AG04450 (cell line): ENCODE results near the gene PLA2G2E. TPM values are rescaled to one million over a fixed set of nuclear protein-coding genes. Genes with fewer than 3 reads are reported as not detected.

ENCODE experiments used
- CTCF ChIA-PET: fragments of 300-600, 350-600 bp; formaldehyde crosslinking; extraction: SDS; loops from one replicate; lab custom pipeline; 2022; ENCODE audit warnings: antibody characterized with exemption, inconsistent platforms; lab: Charles Lee
- POLR2A ChIA-PET: fragments of 350-600 bp; formaldehyde crosslinking; extraction: SDS; loops from one replicate; lab custom pipeline; 2021; ENCODE audit warnings: antibody characterized with exemption, inconsistent platforms; lab: Yijun Ruan, JAX
- DNase-seq: peaks from one replicate; pipeline ENCODE4 v3.0.0-alpha.2; 2011; ENCODE audit warnings: low read depth, low spot score
- H3K27ac ChIP-seq: one replicate; pipeline ENCODE4 v1.5.1; 2012; ENCODE audit warnings: low read depth, low read length, control low read depth
- H3K27me3 ChIP-seq: one replicate; pipeline ENCODE4 v1.6.0; 2012; ENCODE audit warnings: low read length; ENCODE audit not compliant: control insufficient read depth, insufficient read depth
- H3K4me3 ChIP-seq: 2 replicates; pipeline ENCODE4 v1.5.1; 2011; ENCODE audit warnings: mild to moderate bottlenecking, low read depth, low read length, control low read depth
- H3K9me3 ChIP-seq: 2 replicates; pipeline ENCODE4 v1.5.1; 2012; ENCODE audit warnings: low read length; ENCODE audit not compliant: control insufficient read depth, insufficient read depth
- CTCF ChIP-seq: IDR thresholded peaks from 2 replicates; pipeline ENCODE4 v1.5.1; 2011; ENCODE audit warnings: low read depth, low read length, control low read depth, inconsistent platforms
- polyA plus RNA-seq: library from polyadenylated mRNA; depleted of rRNA; stranded (reverse); fragments of >200 nt; gene quantifications from 2 replicates; pipeline ENCODE4 v1.2.3, GENCODE V29; 2011

Gene PLA2G2E
- polyA plus RNA-seq, 1 experiment, result not detected

GRCh38 chr1:19901653-19902052 lies 21.8 kb downstream of the PLA2G2E start:
- no peak for TF ChIP-seq CTCF
- Histone ChIP-seq H3K27me3 (no peaks in the 10 kb centered on the region), H3K9me3 (no peaks in the 10 kb centered on the region), H3K27ac (no peak overlapping the region), H3K4me3 (no peak overlapping the region)
- ChIA-PET CTCF (interaction anchor here (1.0 to 2.5 kb wide), 2 partner anchors 11 to 16 kb away, joined by 3 to 10 read pairs; no protein-coding TSS in a partner anchor), POLR2A (no interaction called here)
- DNase-seq, result no peak

- no peaks in the 10 kb centered on the region for H3K9me3 ChIP-seq
- DNase-seq, result no peak
- no peak overlapping the region for H3K27ac ChIP-seq
- CTCF ChIA-PET, result interaction anchor here (1.4 to 3.4 kb wide), 2 partner anchors 12 to 24 kb away, joined by 4 to 15 read pairs; partner anchors contain the start of gene OTUD3
- no peak for TF ChIP-seq CTCF
- POLR2A ChIA-PET, result interaction anchor here (0.6 kb wide), 1 partner anchor 180 kb away, joined by 3 read pairs; no protein-coding TSS in a partner anchor
- no peak overlapping the region for H3K4me3 ChIP-seq
- no peaks in the 10 kb centered on the region for H3K27me3 ChIP-seq
Observed at GRCh38 chr1:19894218-19894617, 29.2 kb downstream of the PLA2G2E start.

GRCh38 chr1:19893687-19894086 lies 29.7 kb downstream of the PLA2G2E start:
- Histone ChIP-seq H3K4me3 (no peak overlapping the region), H3K27me3 (no peaks in the 10 kb centered on the region), H3K9me3 (no peaks in the 10 kb centered on the region), H3K27ac (no peak overlapping the region)
- no peak for DNase-seq
- POLR2A ChIA-PET, result no interaction called here
- CTCF ChIA-PET, result interaction anchor here (1.4 to 3.4 kb wide), 2 partner anchors 11 to 24 kb away, joined by 4 to 15 read pairs; partner anchors contain the start of gene OTUD3
- TF ChIP-seq CTCF, result no peak

- H3K27ac ChIP-seq, result no peak overlapping the region
- H3K27me3 ChIP-seq, result no peaks in the 10 kb centered on the region
- H3K4me3 ChIP-seq, result no peak overlapping the region
- ChIA-PET POLR2A (interaction anchor here (1.0 kb wide), 1 partner anchor 11 kb away, joined by 3 read pairs; the partner anchor contains the start of gene OTUD3), CTCF (interaction anchor here (3.4 kb wide), 1 partner anchor 10 kb away, joined by 15 read pairs; the partner anchor contains the start of gene OTUD3)
- TF ChIP-seq CTCF, result peak; percentile 15; the same call in 1 of the 2 replicates
- no peak for DNase-seq
- no peaks in the 10 kb centered on the region for H3K9me3 ChIP-seq
Observed at GRCh38 chr1:19892628-19893168, 30.7 kb downstream of the PLA2G2E start.

GRCh38 chr1:19892129-19892528 lies 31.3 kb downstream of the PLA2G2E start:
- no peak for TF ChIP-seq CTCF
- CTCF ChIA-PET, result no interaction called here
- H3K9me3 ChIP-seq, result no peaks in the 10 kb centered on the region
- no peaks in the 10 kb centered on the region for H3K27me3 ChIP-seq
- DNase-seq, result no peak
- POLR2A ChIA-PET, result interaction anchor here (1.0 kb wide), 1 partner anchor 10 kb away, joined by 3 read pairs; the partner anchor contains the start of gene OTUD3
- H3K4me3 ChIP-seq, result no peak overlapping the region
- no peak overlapping the region for H3K27ac ChIP-seq
